ENCODE measurements around the gene CYB5B. TPM values are rescaled to one million over a fixed set of nuclear protein-coding genes. Genes with fewer than 3 reads are reported as not detected.
"Not testable (repeated sequence)": the region's sequence is repeated elsewhere in the genome, so short reads cannot be mapped to it uniquely, and the experiment has no call there.

The CYB5B gene
- polyA plus RNA-seq, 3 donors from 2014 or later, result 210 to 235 (median 233) TPM

- Mint-ChIP-seq H3K4me1 (peaks cover 0 to 1% of the 10 kb centered on the region in 2 donors), H3K27me3 (ENCODE audit: low read depth in 3 of 3) (peaks cover 0 to under 1% (median 0%) of the 10 kb centered on the region in 3 donors), H3K4me3 (no peak overlapping the region), H3K27ac (no peak overlapping the region), H3K9me3 (no peaks in the 10 kb centered on the region), H3K36me3 (no peaks in the 10 kb centered on the region)
- DNase-seq, result no peak
Measured at GRCh38 chr16:69417520-69418199, 6.8 kb upstream of the CYB5B start.

GRCh38 chr16:69419956-69420355 is 4.5 kb upstream of the CYB5B start:
- peaks cover 14 to 21% of the 10 kb centered on the region in 2 donors for H3K4me1 Mint-ChIP-seq

GRCh38 chr16:69423189-69423588 is 1.2 kb upstream of the CYB5B start:
- H3K4me3 Mint-ChIP-seq, result peak overlapping the region; percentile 65 to 96 (median 81)
- peaks cover 3 to 7% (median 7%) of the 10 kb centered on the region in 3 donors for H3K36me3 Mint-ChIP-seq
- no peak for DNase-seq
- H3K27ac Mint-ChIP-seq, result peak overlapping the region in 4 of 6 donors; percentile 1 to 90 (median 64)
- H3K4me1 Mint-ChIP-seq, result peaks cover 31 to 44% of the 10 kb centered on the region in 2 donors
- H3K9me3 Mint-ChIP-seq, result no peaks in the 10 kb centered on the region
- H3K27me3 Mint-ChIP-seq (ENCODE audit: low read depth in 3 of 3), result peaks cover 5 to 11% (median 8%) of the 10 kb centered on the region in 3 donors

More at GRCh38 chr16:69419956-69420355, 4.5 kb upstream of the CYB5B start:
- H3K9me3 Mint-ChIP-seq, result no peaks in the 10 kb centered on the region
- peaks cover 5 to 11% (median 8%) of the 10 kb centered on the region in 3 donors for H3K27me3 Mint-ChIP-seq (ENCODE audit: low read depth in 3 of 3)
- no peak overlapping the region for H3K4me3 Mint-ChIP-seq
- H3K27ac Mint-ChIP-seq, result no peak overlapping the region
- no peaks in the 10 kb centered on the region for H3K36me3 Mint-ChIP-seq
- no peak for DNase-seq

GRCh38 chr16:69424935-69425784 is 741 bp downstream of the CYB5B start:
- Mint-ChIP-seq H3K36me3 (peaks cover 22 to 26% (median 24%) of the 10 kb centered on the region in 3 donors), H3K27ac (peak overlapping the region; percentile 86 to 94 (median 93)), H3K9me3 (peaks cover 0 to 5% (median 0%) of the 10 kb centered on the region in 6 donors), H3K4me1 (peaks cover 47 to 63% of the 10 kb centered on the region in 2 donors), H3K4me3 (peak overlapping the region; percentile 91 to 98 (median 97)), H3K27me3 (ENCODE audit: low read depth in 3 of 3) (peaks cover 5 to 11% (median 8%) of the 10 kb centered on the region in 3 donors)
- peak in 1 of 3 donors; percentile 13 for DNase-seq

GRCh38 chr16:69428652-69429051 is 4.2 kb downstream of the CYB5B start:
- H3K4me3 Mint-ChIP-seq, result no peak overlapping the region
- peaks cover 49 to 67% of the 10 kb centered on the region in 2 donors for H3K4me1 Mint-ChIP-seq
- H3K27me3 Mint-ChIP-seq (ENCODE audit: low read depth in 3 of 3), result peaks cover 5 to 8% (median 5%) of the 10 kb centered on the region in 3 donors
- no peak for DNase-seq
- peaks cover 27 to 37% (median 33%) of the 10 kb centered on the region in 3 donors for H3K36me3 Mint-ChIP-seq
- peaks cover 0 to 5% (median 0%) of the 10 kb centered on the region in 6 donors for H3K9me3 Mint-ChIP-seq
- peak overlapping the region; percentile 20 to 89 (median 40) for H3K27ac Mint-ChIP-seq

GRCh38 chr16:69429058-69429640 is 4.7 kb downstream of the CYB5B start:
- not testable (repeated sequence) for H3K27me3 Mint-ChIP-seq (ENCODE audit: low read depth in 3 of 3); H3K9me3 Mint-ChIP-seq; DNase-seq; H3K4me3 Mint-ChIP-seq
- Mint-ChIP-seq H3K36me3 (peaks cover 27 to 37% (median 33%) of the 10 kb centered on the region in 3 donors), H3K4me1 (peaks cover 48 to 69% of the 10 kb centered on the region in 2 donors), H3K27ac (peak overlapping the region in 5 of 6 donors; percentile 30 to 74 (median 36))

- H3K9me3 Mint-ChIP-seq, result peaks cover 0 to 5% (median 0%) of the 10 kb centered on the region in 6 donors
- H3K4me1 Mint-ChIP-seq, result peaks cover 52 to 72% of the 10 kb centered on the region in 2 donors
- no peak overlapping the region for H3K4me3 Mint-ChIP-seq
- no peaks in the 10 kb centered on the region for H3K27me3 Mint-ChIP-seq (ENCODE audit: low read depth in 3 of 3)
- no peak for DNase-seq
- peaks cover 27 to 42% (median 33%) of the 10 kb centered on the region in 3 donors for H3K36me3 Mint-ChIP-seq
- H3K27ac Mint-ChIP-seq, result peak overlapping the region in 5 of 6 donors; percentile 6 to 84 (median 39)
Measured at GRCh38 chr16:69431948-69432468, 7.6 kb downstream of the CYB5B start.

GRCh38 chr16:69434066-69434465 is 9.6 kb downstream of the CYB5B start:
- Mint-ChIP-seq H3K9me3 (no peaks in the 10 kb centered on the region), H3K27me3 (ENCODE audit: low read depth in 3 of 3) (no peaks in the 10 kb centered on the region), H3K4me1 (peaks cover 56 to 75% of the 10 kb centered on the region in 2 donors), H3K27ac (peak overlapping the region in 4 of 6 donors; percentile 2 to 68 (median 20)), H3K4me3 (no peak overlapping the region), H3K36me3 (peaks cover 15 to 26% (median 17%) of the 10 kb centered on the region in 3 donors)
- no peak for DNase-seq

- H3K27me3 Mint-ChIP-seq (ENCODE audit: low read depth in 3 of 3), result no peaks in the 10 kb centered on the region
- no peak for DNase-seq
- H3K4me3 Mint-ChIP-seq, result no peak overlapping the region
- peaks cover 60 to 78% of the 10 kb centered on the region in 2 donors for H3K4me1 Mint-ChIP-seq
- no peaks in the 10 kb centered on the region for H3K9me3 Mint-ChIP-seq
- H3K36me3 Mint-ChIP-seq, result peaks cover 5 to 17% (median 12%) of the 10 kb centered on the region in 3 donors
- H3K27ac Mint-ChIP-seq, result peak overlapping the region; percentile 9 to 71 (median 16)
Measured at GRCh38 chr16:69435977-69436820, 11.8 kb downstream of the CYB5B start.

- H3K4me1 Mint-ChIP-seq, result peaks cover 64 to 79% of the 10 kb centered on the region in 2 donors
- no peak overlapping the region for H3K4me3 Mint-ChIP-seq
- H3K27ac Mint-ChIP-seq, result peak overlapping the region; percentile 9 to 71 (median 16)
- no peaks in the 10 kb centered on the region for H3K27me3 Mint-ChIP-seq (ENCODE audit: low read depth in 3 of 3)
- H3K9me3 Mint-ChIP-seq, result no peaks in the 10 kb centered on the region
- DNase-seq, result no peak
- peaks cover 1 to 12% (median 9%) of the 10 kb centered on the region in 3 donors for H3K36me3 Mint-ChIP-seq
Measured at GRCh38 chr16:69436896-69437295, 12.5 kb downstream of the CYB5B start.

- Mint-ChIP-seq H3K27ac (peak overlapping the region; percentile 25 to 85 (median 70)), H3K27me3 (ENCODE audit: low read depth in 3 of 3) (no peaks in the 10 kb centered on the region), H3K4me3 (no peak overlapping the region), H3K4me1 (peaks cover 66 to 79% of the 10 kb centered on the region in 2 donors), H3K9me3 (no peaks in the 10 kb centered on the region), H3K36me3 (peaks cover 0 to 5% (median 4%) of the 10 kb centered on the region in 3 donors)
- no peak for DNase-seq
Measured at GRCh38 chr16:69438465-69438864, 14.0 kb downstream of the CYB5B start.

- Mint-ChIP-seq H3K27me3 (ENCODE audit: low read depth in 3 of 3) (peaks cover 0 to 2% (median 0%) of the 10 kb centered on the region in 3 donors), H3K4me3 (peak overlapping the region in 2 of 5 donors; percentile 25 to 42), H3K4me1 (peaks cover 68 to 79% of the 10 kb centered on the region in 2 donors), H3K9me3 (no peaks in the 10 kb centered on the region), H3K27ac (peak overlapping the region; percentile 57 to 90 (median 82)), H3K36me3 (peaks cover 0 to 9% (median 4%) of the 10 kb centered on the region in 3 donors)
- DNase-seq, result peak in 2 of 3 donors; percentile 13 to 25
Measured at GRCh38 chr16:69440250-69440649, 15.8 kb downstream of the CYB5B start.
